Thoracic aorta (tissue), 2 donors: Measurements from ENCODE around the gene NECTIN4. TPM values are rescaled to one million over a fixed set of nuclear protein-coding genes. Genes with fewer than 3 reads are reported as not detected.

Experiments
- ATAC-seq: fragments of 150-250 bp; one replicate; pipeline ENCODE4 v1.8.0; 2017; ENCODE audit warnings: low read depth; ENCODE audit not compliant: insufficient number of reproducible peaks, low FRiP score
- DNase-seq: peaks from one replicate; pipeline ENCODE4 v3.0.0-alpha.2; 2020; ENCODE audit warnings: low spot score
- H3K27ac ChIP-seq, 2 donors: fragments of 200-600 bp; sonication (generic); 1 replicate in 1 of 2; 2 replicates in 1 of 2; pipeline ENCODE4 v1.5.1; 2016; ENCODE audit warnings: mild to moderate bottlenecking in 2 of 2, moderate library complexity in 2 of 2
- H3K27me3 ChIP-seq: fragments of 200-600 bp; sonication (generic); replicated peaks from 2 replicates; pipeline ENCODE4 v1.6.0; 2016; ENCODE audit warnings: mild to moderate bottlenecking; ENCODE audit not compliant: insufficient read depth
- H3K36me3 ChIP-seq: fragments of 200-600 bp; sonication (generic); one replicate; pipeline ENCODE4 v1.5.1; 2016
- H3K4me1 ChIP-seq, 2 donors: fragments of 200-600 bp; sonication (generic); 1 replicate in 1 of 2; 2 replicates in 1 of 2; pipeline versions ENCODE4 v1.5.1 to v1.6.0; 2016; ENCODE audit warnings: low read depth in 2 of 2, mild to moderate bottlenecking in 1 of 2; ENCODE audit not compliant: control insufficient read depth in 1 of 2
- H3K4me3 ChIP-seq: fragments of 200-600 bp; sonication (generic); 2 replicates; pipeline ENCODE4 v1.5.1; 2016; ENCODE audit warnings: mild to moderate bottlenecking
- H3K9me3 ChIP-seq: fragments of 200-600 bp; sonication (generic); 2 replicates; pipeline ENCODE4 v1.5.1; 2016
- CTCF ChIP-seq: fragments of 200-600 bp; sonication (generic); IDR thresholded peaks from one replicate; pipeline ENCODE4 v1.5.1; 2019; ENCODE audit warnings: antibody characterized with exemption
- total RNA-seq, 2 donors: library from RNA; depleted of rRNA; stranded (reverse); fragments of >200 nt; gene quantifications; one replicate each; pipeline versions ENCODE4 v1.1.0 to v1.2.3, GENCODE V29; 2016

The NECTIN4 gene
- total RNA-seq, 2 donors from 2014 or later = 0.14 TPM; not detected in 1

GRCh38 chr1:161074676-161075368 is 14.5 kb downstream of the NECTIN4 start:
- Histone ChIP-seq H3K36me3 (no peaks in the 10 kb centered on the region), H3K9me3 (no peaks in the 10 kb centered on the region), H3K27me3 (no peaks in the 10 kb centered on the region), H3K4me1 (no peaks in the 10 kb centered on the region), H3K4me3 (no peak overlapping the region), H3K27ac (no peak overlapping the region)
- DNase-seq = no peak
- ATAC-seq = no peak
- TF ChIP-seq CTCF = no peak

- H3K4me1 ChIP-seq = no peaks in the 10 kb centered on the region
- no peak overlapping the region for H3K27ac ChIP-seq
- no peak for DNase-seq
- H3K9me3 ChIP-seq = no peaks in the 10 kb centered on the region
- ATAC-seq = no peak
- H3K4me3 ChIP-seq = no peak overlapping the region
- H3K27me3 ChIP-seq = no peaks in the 10 kb centered on the region
- TF ChIP-seq CTCF = no peak
- no peaks in the 10 kb centered on the region for H3K36me3 ChIP-seq
Observed at GRCh38 chr1:161073474-161074121, 15.8 kb downstream of the NECTIN4 start.

GRCh38 chr1:161072751-161073449 is 16.5 kb downstream of the NECTIN4 start:
- Histone ChIP-seq H3K36me3 (no peaks in the 10 kb centered on the region), H3K4me3 (no peak overlapping the region), H3K9me3 (no peaks in the 10 kb centered on the region), H3K4me1 (no peaks in the 10 kb centered on the region), H3K27me3 (no peaks in the 10 kb centered on the region), H3K27ac (no peak overlapping the region)
- TF ChIP-seq CTCF = no peak
- ATAC-seq (no peak), DNase-seq (no peak)

- H3K36me3 ChIP-seq = no peaks in the 10 kb centered on the region
- H3K27ac ChIP-seq = no peak overlapping the region
- no peaks in the 10 kb centered on the region for H3K4me1 ChIP-seq
- DNase-seq (no peak), ATAC-seq (no peak)
- H3K4me3 ChIP-seq = no peak overlapping the region
- TF ChIP-seq CTCF = peak; percentile 32
- H3K9me3 ChIP-seq = no peaks in the 10 kb centered on the region
- no peaks in the 10 kb centered on the region for H3K27me3 ChIP-seq
Observed at GRCh38 chr1:161071886-161072371, 17.4 kb downstream of the NECTIN4 start.

- H3K27ac ChIP-seq = no peak overlapping the region
- no peaks in the 10 kb centered on the region for H3K36me3 ChIP-seq
- H3K4me3 ChIP-seq = no peak overlapping the region
- DNase-seq = no peak
- no peak for ATAC-seq
- no peaks in the 10 kb centered on the region for H3K4me1 ChIP-seq
- no peaks in the 10 kb centered on the region for H3K27me3 ChIP-seq
- no peak for TF ChIP-seq CTCF
- H3K9me3 ChIP-seq = no peaks in the 10 kb centered on the region
Observed at GRCh38 chr1:161070761-161071160, 18.6 kb downstream of the NECTIN4 start.
